NCI-H345 treated with DMSO at 0.1 percent for 48 hours (cell line): ENCODE data around the gene RABGAP1.

ENCODE experiments used
- DNase-seq: peaks from one replicate; lab custom pipeline; 2025; ENCODE audit not compliant: unreplicated experiment; lab: John Stamatoyannopoulos, UW

The RABGAP1 gene

DNA sequence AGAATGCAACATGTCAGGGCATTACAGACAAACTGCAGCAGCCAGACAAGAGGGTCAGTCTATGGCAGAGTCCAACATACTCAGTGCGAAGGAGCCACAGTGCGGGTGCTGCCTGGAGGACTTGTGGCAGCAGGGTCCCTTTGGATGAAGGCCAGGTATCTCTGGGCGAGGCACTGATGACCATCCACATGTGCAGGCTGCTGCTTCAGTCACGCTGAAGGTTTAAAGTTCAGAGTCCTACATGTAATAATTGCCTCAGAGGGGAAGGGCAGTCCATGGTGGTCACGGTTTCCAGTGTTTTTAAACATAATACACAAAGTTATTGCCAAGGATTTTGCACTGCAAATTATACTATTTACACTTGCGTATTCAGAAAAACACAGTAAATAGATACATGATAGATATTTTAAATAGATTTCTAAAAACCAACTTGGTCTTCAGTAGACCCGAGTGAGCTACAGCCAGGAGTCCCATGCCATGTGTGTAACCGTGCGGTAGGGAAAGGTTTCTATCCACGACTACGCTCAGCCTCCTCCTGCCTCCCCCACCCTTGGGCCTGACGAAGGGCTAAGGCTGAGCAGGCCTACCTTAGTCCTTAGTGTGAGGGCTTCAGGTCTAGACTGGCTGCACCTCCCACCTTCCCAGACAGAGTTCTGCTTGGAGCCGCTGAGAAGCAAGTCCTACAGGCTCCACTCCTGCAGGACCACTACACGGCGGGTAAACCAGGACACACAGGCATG is 168.9 kb downstream of the RABGAP1 start:
- no peak for DNase-seq

- no peak for DNase-seq
Observed at GRCh38 chr9:123111427-123112014, 170.7 kb downstream of the RABGAP1 start.

GRCh38 chr9:123112015-123112975 is 171.5 kb downstream of the RABGAP1 start:
- no peak for DNase-seq

DNA sequence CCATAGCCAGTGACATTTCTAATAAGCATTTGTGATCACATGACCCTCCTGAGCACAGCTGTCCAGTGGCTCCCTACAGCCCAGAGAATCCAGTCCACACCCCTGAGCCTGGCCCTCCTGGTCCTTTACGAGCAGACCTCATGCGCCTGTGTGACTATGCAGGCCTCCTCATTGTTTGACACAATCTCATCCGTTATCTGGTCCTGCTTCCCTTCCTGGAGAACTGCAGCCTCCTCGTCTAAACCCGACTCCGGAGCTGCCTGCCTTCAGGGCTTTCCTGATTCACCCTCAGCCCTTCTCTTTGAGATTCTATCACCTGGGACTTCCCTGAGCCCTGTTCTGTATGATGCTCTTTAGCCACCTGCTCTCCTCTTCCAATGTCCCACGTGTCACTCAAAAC is 172.4 kb downstream of the RABGAP1 start:
- no peak for DNase-seq

DNA sequence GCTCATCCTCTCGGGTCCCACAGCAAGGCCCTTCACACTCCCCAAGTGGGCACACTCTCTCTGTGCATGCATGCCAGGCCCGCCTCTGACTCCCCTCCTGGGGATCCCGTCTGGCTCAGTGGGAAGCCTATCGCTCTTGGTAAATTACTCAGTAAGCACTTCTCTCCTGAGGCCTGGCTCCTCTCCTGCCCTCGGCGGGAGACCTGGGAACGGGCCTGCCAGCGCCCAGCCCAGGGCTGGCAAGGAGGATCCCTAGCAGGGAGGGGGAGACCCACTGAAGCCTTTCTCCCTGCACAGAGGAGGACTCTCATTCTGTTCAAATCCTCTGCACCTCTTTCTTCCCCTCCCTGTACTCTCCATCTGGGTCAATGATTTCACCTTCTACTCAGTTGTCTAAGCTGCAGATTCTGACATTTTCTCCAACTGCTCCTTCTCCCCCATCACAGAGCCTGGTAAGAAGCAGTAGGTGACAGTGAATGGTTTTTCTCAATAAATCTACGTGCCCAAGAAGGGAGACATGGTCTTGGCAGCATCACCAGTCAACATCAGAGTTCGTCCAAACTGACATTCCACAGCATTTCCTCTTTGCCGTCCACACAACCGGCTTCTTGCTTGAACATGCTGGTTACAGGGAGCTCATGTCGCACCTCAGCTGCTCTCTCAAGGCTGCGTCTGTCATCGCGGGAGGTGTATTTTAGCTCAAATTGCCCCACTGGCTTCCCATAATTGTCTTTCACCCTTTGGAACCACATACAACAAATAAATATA is 174.5 kb downstream of the RABGAP1 start:
- no peak for DNase-seq

DNA sequence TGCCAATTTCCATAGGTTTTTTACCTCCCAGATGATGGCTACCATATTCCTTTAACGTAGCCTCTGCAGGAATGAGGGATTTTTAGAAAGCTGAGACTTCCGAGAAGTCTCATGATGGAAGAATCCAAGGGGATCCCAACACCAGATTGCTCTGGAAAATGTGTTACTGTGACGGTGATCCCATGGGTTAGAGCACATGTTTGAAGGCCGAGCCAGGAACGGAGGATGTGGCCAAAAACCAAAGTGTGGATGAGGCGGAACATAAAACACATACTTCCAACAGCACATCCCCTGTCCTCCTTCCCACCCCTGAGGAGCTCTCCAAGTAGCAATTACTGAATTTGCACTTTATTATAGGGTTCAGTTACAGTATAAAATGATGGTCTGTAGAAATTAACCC is 175.2 kb downstream of the RABGAP1 start:
- no peak for DNase-seq

- DNase-seq = no peak
Observed at GRCh38 chr9:123119566-123119965, 178.7 kb downstream of the RABGAP1 start.

GRCh38 chr9:123120131-123120530 is 179.3 kb downstream of the RABGAP1 start:
- DNase-seq = no peak

DNA sequence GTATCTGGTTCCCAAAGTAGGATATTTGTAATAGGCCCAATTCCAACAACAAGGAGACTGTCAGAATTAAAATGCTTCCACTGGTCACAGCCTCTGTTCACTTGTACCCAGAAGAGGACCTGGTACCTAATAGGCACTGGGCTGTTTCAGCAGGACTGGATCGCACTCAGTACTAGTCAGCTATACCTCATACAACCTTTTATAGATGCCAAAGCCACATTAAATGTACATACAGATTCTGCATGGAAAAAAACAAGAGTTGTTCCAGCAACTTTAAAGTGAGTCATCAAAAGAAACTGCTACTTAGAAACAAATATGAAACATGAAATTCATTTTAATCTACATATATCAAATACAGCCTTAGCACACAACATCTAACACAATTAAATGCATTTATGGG is 180.1 kb downstream of the RABGAP1 start:
- DNase-seq = no peak

GRCh38 chr9:123121457-123121856 is 180.6 kb downstream of the RABGAP1 start:
- no peak for DNase-seq

DNA sequence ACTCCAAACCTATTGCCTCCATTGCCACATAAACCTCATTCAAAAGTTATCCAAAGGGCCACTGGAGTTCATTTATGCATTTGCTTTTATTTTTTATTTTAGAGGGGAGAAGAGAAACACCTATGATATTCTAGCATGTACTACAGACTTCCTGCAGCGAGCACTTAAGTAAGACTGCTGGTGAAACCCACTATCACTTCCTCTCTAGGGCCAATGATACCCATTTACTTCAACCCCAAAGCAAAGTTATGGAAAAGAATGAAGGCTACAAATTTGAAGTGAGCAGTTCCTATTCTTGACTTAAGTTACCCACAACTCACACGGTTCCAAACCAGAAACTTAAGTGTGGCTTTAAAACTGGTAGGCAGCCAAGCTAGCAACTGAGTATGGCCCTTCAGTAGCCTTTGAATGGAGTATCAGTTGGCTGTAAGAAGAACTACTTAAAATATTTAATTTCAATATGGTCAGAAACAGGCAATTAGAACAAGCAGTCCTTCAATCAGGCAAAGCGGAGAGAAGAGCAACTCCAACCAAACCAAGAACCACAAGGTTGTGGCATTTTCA is 186.8 kb downstream of the RABGAP1 start:
- DNase-seq = no peak

GRCh38 chr9:123128591-123128990 is 187.8 kb downstream of the RABGAP1 start:
- DNase-seq = no peak

- no peak for DNase-seq
Observed at GRCh38 chr9:123129423-123129822, 188.6 kb downstream of the RABGAP1 start.

GRCh38 chr9:123131258-123131657 is 190.4 kb downstream of the RABGAP1 start:
- DNase-seq = no peak

DNA sequence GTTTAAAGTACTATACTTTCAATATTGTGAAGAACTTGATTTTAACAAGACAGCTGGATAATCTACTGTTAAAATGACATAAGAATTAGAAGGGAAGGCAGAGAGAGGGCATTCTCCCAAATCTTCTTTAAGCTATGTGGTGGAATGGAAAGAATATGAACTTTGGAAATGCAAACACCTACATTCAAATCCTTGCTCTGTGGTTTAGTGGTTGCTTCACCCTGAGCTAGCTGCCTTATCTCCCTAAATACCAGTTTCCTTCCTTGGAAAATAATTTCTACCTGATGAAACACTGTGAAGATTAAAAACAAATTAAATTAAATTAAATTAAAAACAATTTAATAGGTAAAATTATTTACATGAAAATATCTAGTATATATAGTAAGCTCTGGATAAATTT is 191.2 kb downstream of the RABGAP1 start:
- DNase-seq = no peak

- DNase-seq = no peak
Observed at GRCh38 chr9:123132696-123133095, 191.9 kb downstream of the RABGAP1 start.

GRCh38 chr9:123135430-123135829 is 194.6 kb downstream of the RABGAP1 start:
- no peak for DNase-seq

GRCh38 chr9:123138163-123138562 is 197.3 kb downstream of the RABGAP1 start:
- DNase-seq = no peak

GRCh38 chr9:123149067-123149466 is 208.2 kb downstream of the RABGAP1 start:
- no peak for DNase-seq

DNA sequence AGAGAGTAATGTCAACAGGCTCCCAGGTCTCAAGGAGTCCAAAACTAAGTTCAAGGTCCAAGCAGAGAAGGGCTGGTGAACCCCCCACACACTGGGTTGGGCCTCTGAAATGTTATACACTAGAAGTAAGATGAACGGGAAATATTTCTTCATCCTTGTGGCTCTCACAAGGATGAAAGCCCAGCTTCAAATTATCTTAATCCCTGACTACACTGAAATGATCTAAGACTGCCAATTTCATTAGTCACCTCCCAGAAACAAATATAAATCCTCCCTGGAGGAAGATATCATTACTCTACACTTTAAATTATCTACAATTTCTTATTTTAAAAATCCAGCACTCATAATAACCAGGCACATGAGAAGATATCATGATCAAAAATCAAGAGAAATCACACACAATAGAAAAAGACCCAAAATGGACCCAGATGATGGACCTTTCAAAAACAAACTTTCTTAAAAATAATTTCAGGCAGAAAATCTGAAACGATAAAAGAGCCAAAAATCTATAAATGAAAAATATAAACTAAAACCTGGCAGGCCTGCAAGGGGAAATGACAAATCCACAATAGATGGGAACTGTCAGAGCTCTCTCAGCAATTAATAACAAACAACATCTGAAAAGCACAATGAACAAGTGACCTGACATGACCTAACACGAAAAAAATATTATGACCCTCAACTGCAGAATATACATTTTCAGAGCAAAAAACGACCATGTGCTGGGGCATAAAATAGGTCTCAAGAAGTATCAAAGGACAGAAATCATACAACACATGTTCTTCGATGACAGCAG is 210.1 kb downstream of the RABGAP1 start:
- no peak for DNase-seq
